AG09319 (cell line): ENCODE measurements around the gene TUT1.

Experiments used
- DNase-seq: peaks from one replicate; pipeline ENCODE4 v3.0.0-alpha.2; 2010; ENCODE audit warnings: low read depth; ENCODE audit errors: extremely low read depth
- CTCF ChIP-seq: IDR thresholded peaks from 2 replicates; pipeline ENCODE4 v1.5.1; 2011; ENCODE audit warnings: low read depth, mild to moderate bottlenecking, inconsistent platforms, low read length, moderate library complexity

TUT1 gene

GRCh38 chr11:62610403-62610802 lies 19.1 kb upstream of the TUT1 start:
- no peak for DNase-seq

GRCh38 chr11:62608776-62609175 lies 17.5 kb upstream of the TUT1 start:
- no peak for DNase-seq
- no peak for TF ChIP-seq CTCF

More at GRCh38 chr11:62610403-62610802, 19.1 kb upstream of the TUT1 start:
- TF ChIP-seq CTCF: no peak

DNA sequence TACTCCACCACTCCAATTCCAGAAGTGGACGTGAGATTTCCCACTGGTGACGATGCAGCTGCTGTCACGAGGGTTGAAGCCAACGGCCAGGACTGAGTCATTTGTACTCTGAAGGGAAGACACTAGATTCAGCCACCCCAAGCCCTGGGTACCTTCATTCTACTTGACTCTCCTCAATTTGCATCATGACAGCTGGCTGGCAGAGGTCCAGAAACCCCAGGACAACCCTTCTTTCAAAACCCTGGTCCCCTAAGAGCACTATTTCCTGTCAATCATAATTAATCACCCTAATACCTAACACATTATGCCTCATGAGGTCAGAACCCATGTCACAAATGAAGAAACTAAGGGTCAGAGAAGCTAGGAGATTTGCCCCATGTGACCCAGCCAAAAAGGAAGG lies 16.4 kb upstream of the TUT1 start:
- TF ChIP-seq CTCF: no peak
- no peak for DNase-seq

DNA sequence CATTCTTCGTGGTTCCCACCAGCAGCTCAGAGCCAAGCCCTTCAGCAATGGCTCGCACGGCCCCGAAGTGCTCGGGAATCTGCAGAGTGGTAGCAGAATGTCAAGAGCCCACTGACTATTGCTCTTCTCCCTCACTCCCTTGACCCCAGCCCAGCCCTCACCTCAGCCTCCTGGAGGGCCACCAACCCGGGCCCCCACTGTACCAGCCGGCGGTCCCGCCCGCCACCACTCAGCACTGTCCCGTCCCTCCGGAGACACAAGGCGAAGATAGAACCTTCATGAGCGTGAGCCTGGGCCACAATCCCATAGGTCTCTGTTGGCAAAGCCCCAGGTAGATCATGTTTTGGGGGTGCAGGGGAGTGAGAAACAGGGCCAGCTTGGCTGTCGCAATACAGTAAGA lies 14.6 kb upstream of the TUT1 start:
- DNase-seq: no peak
- no peak for TF ChIP-seq CTCF

DNA sequence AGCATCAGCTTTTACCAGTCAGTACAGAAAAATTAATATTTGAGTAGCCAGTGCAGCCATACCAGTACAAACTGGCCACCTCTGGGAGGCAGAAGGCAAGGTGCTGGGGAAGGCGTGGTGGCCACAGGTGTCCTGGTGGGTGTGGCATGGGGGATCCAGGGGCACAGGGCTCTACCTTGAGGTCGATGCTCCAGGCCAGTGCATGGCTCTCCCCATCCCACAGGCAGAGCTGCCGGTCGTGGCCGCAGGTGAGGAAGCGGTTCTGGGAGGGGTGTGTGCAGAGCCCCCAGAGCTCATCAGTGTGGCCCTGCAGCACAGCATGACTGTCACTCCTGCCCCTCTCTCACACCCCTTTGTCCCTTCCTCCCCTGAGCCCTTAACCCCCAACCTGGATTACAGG lies 14.1 kb upstream of the TUT1 start:
- no peak for TF ChIP-seq CTCF
- no peak for DNase-seq

DNA sequence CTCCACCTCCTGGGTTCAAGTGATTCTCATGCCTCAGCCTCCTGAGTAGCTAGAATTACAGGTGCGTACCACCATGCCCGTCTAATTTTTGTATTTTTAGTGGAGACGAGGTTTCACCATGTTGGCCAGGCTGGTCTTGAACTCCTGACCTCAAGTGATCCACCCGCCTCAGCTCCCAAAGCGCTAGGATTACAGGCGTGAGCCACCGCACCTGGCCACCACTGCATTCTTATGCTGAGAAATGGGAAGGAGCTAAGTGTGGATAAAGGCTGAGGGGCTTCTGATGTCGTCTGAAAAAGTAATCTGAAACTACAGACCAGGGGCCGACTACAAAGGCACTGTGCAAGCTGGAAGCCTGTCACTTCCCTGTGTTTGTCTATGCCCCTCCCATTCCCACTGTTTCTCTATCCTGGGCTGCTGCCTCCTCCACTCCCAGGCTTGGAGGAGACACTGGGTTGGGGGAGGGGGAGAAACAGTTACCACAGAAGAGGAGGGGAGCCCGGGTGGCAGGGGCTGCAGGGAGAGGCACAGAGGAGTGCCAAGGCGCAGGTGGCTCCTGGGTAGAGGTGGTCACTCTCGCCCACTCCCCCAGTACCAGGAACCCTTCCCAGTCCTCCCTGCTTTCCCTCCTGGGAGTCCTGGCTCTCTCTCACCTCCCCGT lies 13.3 kb upstream of the TUT1 start:
- no peak for TF ChIP-seq CTCF

GRCh38 chr11:62603776-62604299 lies 12.5 kb upstream of the TUT1 start:
- DNase-seq: no peak
- no peak for TF ChIP-seq CTCF

More for the DNA sequence above, 13.3 kb upstream of the TUT1 start:
- no peak for DNase-seq
